HFFc6 (cell line): ENCODE data around the gene PPM1A. TPM values are rescaled to one million over a fixed set of nuclear protein-coding genes. Genes with fewer than 3 reads are reported as not detected.

Experiments used
- DNase-seq: peaks from one replicate; pipeline ENCODE4 v3.0.0-alpha.2; 2018
- H3K27ac Mint-ChIP-seq: 2 replicates; pipeline ENCODE4 v1.8.0; 2020; ENCODE audit warnings: mild to moderate bottlenecking, mixed read lengths
- H3K27me3 Mint-ChIP-seq: 2 replicates; pipeline ENCODE4 v1.8.0; 2021; ENCODE audit warnings: mild to moderate bottlenecking, moderate library complexity, mixed read lengths; ENCODE audit not compliant: insufficient read depth
- H3K36me3 Mint-ChIP-seq: 2 replicates; pipeline ENCODE4 v1.8.0; 2021; ENCODE audit warnings: low read depth, mixed read lengths
- H3K4me1 Mint-ChIP-seq: 2 replicates; pipeline ENCODE4 v1.8.0; 2020; ENCODE audit warnings: low read depth, mixed read lengths
- H3K4me3 Mint-ChIP-seq: 2 replicates; pipeline ENCODE4 v1.8.0; 2020; ENCODE audit warnings: mild to moderate bottlenecking, moderate library complexity, mixed read lengths
- H3K9me3 Mint-ChIP-seq: 2 replicates; pipeline ENCODE4 v1.8.0; 2020; ENCODE audit warnings: mild to moderate bottlenecking, mixed read lengths
- CTCF ChIP-seq: fragments of 200-600 bp; sonication (generic); IDR thresholded peaks from 2 replicates; pipeline ENCODE4 v1.5.0; 2021; ENCODE audit warnings: antibody characterized with exemption, mild to moderate bottlenecking
- total RNA-seq, 6 experiments: library from RNA; stranded (reverse); fragmentation: NEBNext Ultra II Directional; extraction: Animal tissue kit (Norgen Biotek cat#: 25700); gene quantifications; 2 replicates in 1 of 6; 3 replicates in 5 of 6; pipeline ENCODE4 v1.2.3, GENCODE V29; 2021

PPM1A gene
- total RNA-seq, 6 experiments from 2014 or later = 35.2 to 38.0 (median 36.5) TPM

DNA sequence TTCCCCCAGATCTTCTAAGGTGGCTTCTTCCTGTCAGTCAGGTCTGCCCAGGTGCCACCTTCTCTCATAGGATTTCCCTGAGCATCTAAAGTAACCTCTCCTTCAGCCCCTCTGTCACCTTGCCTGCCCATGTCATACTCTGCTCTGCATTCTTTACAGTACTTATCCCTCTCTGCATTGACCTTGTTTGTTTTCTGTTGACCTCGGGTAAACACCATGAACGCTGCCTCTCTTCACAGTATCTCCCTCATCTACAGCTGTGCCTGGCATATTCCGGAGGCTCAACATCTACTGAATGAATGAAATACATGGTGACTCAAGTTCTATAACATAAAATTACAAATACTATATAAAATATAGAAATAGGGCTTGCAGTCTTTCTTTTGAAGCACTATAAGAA, 10.1 kb upstream of the PPM1A start:
- TF ChIP-seq CTCF = no peak
- H3K36me3 Mint-ChIP-seq = no peaks in the 10 kb centered on the region
- H3K4me3 Mint-ChIP-seq = no peak overlapping the region
- peaks cover 9% of the 10 kb centered on the region for H3K27me3 Mint-ChIP-seq
- DNase-seq = no peak
- H3K4me1 Mint-ChIP-seq = no peaks in the 10 kb centered on the region
- no peak overlapping the region for H3K27ac Mint-ChIP-seq
- H3K9me3 Mint-ChIP-seq = no peaks in the 10 kb centered on the region

DNA sequence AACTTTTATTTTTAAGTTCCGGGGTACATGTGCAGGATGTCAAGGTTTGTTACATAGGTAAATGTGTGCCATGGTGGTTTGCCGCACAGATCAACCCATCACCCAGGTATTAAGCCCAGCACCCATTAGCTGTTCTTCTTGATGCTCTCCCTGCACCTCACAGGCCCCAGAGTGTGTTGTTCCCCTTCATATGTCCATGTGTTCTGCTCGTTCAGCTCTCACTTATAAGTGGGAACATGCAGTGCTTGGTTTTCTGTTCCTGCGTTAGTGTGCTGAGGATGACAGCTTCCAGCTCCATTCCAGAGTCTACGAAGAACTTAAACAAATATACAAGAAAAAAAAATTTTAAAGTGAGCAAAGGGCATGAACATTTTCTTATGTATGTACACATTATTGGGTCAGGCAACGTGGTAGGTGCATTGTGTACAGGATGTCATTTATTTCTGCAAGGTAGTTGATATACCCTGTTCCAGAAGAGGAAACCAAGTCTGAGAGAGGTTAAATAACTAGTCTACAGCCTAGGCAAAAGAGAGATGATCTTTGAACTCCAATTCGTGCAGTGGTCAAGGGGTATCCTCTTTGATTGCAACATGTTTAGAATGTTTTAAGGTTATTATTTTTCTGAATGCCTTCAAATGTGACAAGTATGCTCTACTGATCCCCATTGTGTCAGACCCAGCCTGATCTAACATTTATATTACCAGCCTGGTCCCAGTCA, 8.7 kb upstream of the PPM1A start:
- DNase-seq = no peak
- Mint-ChIP-seq H3K9me3 (no peaks in the 10 kb centered on the region), H3K27ac (no peak overlapping the region), H3K36me3 (no peaks in the 10 kb centered on the region), H3K4me3 (no peak overlapping the region), H3K4me1 (no peaks in the 10 kb centered on the region), H3K27me3 (peaks cover 9% of the 10 kb centered on the region)
- TF ChIP-seq CTCF = no peak

- no peak for TF ChIP-seq CTCF
- Mint-ChIP-seq H3K4me3 (no peak overlapping the region), H3K36me3 (no peaks in the 10 kb centered on the region), H3K27ac (no peak overlapping the region), H3K4me1 (no peaks in the 10 kb centered on the region), H3K27me3 (peaks cover 9% of the 10 kb centered on the region), H3K9me3 (no peaks in the 10 kb centered on the region)
- no peak for DNase-seq
These were observed 7.9 kb upstream of the PPM1A start for GRCh38 chr14:60241091-60241490.

DNA sequence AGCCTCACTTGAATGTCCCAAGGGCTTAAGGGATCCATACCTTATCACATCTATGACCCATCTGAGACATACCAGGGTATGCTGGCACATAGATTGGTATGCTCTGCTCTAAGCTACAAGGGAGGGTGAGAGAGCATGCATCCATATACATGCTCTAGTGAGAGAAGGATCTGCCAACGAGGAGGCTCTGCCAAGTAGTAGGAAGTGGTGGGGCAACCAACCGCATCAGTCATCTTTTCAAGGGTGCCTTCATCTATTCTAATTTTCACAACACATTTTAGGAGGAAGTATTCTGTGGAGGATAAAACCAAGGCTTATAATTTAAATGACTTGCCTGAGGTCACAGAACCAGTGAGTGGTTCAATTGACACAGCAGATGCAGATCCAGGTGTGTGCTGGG, 6.6 kb upstream of the PPM1A start:
- H3K36me3 Mint-ChIP-seq = no peaks in the 10 kb centered on the region
- peaks cover 6% of the 10 kb centered on the region for H3K4me1 Mint-ChIP-seq
- H3K27ac Mint-ChIP-seq = no peak overlapping the region
- TF ChIP-seq CTCF = no peak
- H3K9me3 Mint-ChIP-seq = no peaks in the 10 kb centered on the region
- H3K4me3 Mint-ChIP-seq = no peak overlapping the region
- DNase-seq = no peak
- peaks cover 9% of the 10 kb centered on the region for H3K27me3 Mint-ChIP-seq

DNA sequence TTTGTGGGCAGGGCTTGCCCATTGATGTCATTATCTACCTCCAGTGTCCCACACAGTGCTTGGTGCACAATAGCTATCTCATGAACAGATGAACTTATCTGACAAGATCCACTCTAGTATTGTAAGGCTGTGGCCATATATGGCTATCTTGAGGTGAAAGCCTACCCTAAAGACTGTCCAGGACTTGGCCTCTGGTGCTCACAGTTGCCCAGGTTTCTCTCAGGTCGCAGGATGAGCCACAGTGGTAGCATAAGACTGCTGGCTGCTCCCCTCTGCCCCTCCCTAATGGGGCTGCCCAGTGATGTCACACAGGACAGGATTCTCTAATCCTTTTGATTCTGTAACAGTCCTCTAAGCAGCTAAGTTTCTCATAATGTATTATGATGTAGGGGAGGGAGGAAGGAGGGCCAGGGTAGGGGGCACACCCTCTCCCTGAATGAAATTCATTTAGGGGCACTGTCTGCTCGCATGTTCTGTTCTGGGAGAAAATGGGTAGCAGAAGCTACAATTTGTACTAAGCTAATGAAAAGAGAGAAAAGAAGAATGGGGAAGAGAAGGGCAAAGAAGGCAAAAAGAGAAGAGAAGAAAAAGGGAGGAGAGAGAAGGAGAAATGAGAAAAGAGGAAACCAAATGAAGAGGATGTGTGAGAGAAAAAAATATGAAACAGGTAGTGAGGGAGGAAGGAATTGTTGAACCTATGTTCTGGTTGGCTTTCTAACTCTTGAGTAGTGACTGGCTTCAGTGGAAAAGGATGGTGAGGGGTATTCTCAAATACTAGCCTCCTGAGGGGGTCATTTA, 3.4 kb upstream of the PPM1A start:
- H3K9me3 Mint-ChIP-seq = no peaks in the 10 kb centered on the region
- no peak overlapping the region for H3K27ac Mint-ChIP-seq
- DNase-seq = no peak
- H3K36me3 Mint-ChIP-seq = no peaks in the 10 kb centered on the region
- H3K4me3 Mint-ChIP-seq = no peak overlapping the region
- H3K27me3 Mint-ChIP-seq = peaks cover 8% of the 10 kb centered on the region
- H3K4me1 Mint-ChIP-seq = peaks cover 23% of the 10 kb centered on the region
- no peak for TF ChIP-seq CTCF
